Activated naive CD8-positive, alpha-beta T cell treated with anti-CD3 and anti-CD28 coated beads for 36 hours (primary cell): ENCODE measurements around the gene GLRX3. TPM values are rescaled to one million over a fixed set of nuclear protein-coding genes. Genes with fewer than 3 reads are reported as not detected.

ENCODE experiments used
- DNase-seq: peaks from one replicate; pipeline ENCODE4 v3.0.0; 2021
- H3K27ac Mint-ChIP-seq: one replicate; pipeline ENCODE4 v1.8.0; 2022; ENCODE audit warnings: mild to moderate bottlenecking, moderate library complexity, mixed read lengths
- H3K27me3 Mint-ChIP-seq: one replicate; pipeline ENCODE4 v1.8.0; 2022; ENCODE audit warnings: mild to moderate bottlenecking, mixed read lengths
- H3K36me3 Mint-ChIP-seq: one replicate; pipeline ENCODE4 v1.8.0; 2021; ENCODE audit warnings: mild to moderate bottlenecking, mixed read lengths
- H3K4me1 Mint-ChIP-seq: one replicate; pipeline ENCODE4 v1.8.0; 2021; ENCODE audit warnings: mixed read lengths
- H3K4me3 Mint-ChIP-seq: one replicate; pipeline ENCODE4 v1.8.0; 2022; ENCODE audit warnings: mild to moderate bottlenecking, moderate library complexity, mixed read lengths
- H3K9me3 Mint-ChIP-seq: one replicate; pipeline ENCODE4 v1.8.0; 2022; ENCODE audit warnings: mixed read lengths
- total RNA-seq, 2 experiments: library from RNA; stranded (reverse); gene quantifications; one replicate each; pipeline ENCODE4 v1.2.3, GENCODE V29; 2021

The GLRX3 gene
- total RNA-seq, 2 experiments from 2014 or later: 142 to 146 TPM

DNA sequence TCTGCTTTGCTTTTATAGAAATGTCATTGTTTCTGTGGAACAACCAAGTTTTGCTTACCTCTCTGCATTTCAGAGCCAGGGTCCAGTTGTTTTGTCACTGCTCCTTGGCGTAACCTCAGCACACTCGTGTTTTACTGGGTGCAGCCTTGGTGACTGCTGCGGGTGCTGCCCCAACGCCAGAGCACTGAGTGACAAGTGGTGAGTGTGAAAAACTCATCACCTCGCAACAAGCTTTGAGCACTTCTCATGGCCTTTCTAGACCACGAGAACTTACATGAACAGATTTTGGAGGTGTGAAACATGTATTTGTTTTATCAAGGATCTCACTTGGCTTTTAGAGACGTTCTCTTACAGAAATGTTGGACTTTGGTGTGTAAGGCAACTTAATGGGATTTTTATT lies 31.0 kb downstream of the GLRX3 start:
- H3K36me3 Mint-ChIP-seq: peaks cover 40% of the 10 kb centered on the region
- DNase-seq: no peak
- H3K9me3 Mint-ChIP-seq: peaks cover 2% of the 10 kb centered on the region
- H3K27ac Mint-ChIP-seq: no peak overlapping the region
- peaks cover 25% of the 10 kb centered on the region for H3K4me1 Mint-ChIP-seq
- H3K27me3 Mint-ChIP-seq: no peaks in the 10 kb centered on the region
- H3K4me3 Mint-ChIP-seq: no peak overlapping the region

DNA sequence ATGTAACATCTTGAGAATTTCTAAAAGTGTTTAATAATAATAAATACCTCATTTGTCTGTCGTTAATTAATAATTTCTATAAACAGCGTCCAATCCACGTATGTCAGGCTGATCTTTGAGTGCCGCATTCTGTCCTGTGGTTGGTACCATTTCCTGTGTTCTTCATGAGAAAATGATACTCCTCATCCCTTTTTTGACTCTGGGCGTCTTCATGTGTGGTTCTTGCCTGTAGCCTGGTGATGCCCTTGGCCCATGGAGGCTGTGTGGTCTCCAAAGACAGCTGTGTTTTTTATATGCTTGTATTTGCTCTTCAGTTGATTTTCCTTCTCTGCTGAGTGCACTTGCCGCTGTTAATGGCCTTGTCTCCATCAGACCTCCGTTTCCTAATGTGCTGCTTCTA lies 31.5 kb downstream of the GLRX3 start:
- no peak for DNase-seq
- H3K27me3 Mint-ChIP-seq: no peaks in the 10 kb centered on the region
- no peak overlapping the region for H3K4me3 Mint-ChIP-seq
- H3K9me3 Mint-ChIP-seq: peaks cover 2% of the 10 kb centered on the region
- no peak overlapping the region for H3K27ac Mint-ChIP-seq
- peaks cover 25% of the 10 kb centered on the region for H3K4me1 Mint-ChIP-seq
- H3K36me3 Mint-ChIP-seq: peaks cover 36% of the 10 kb centered on the region

- Mint-ChIP-seq H3K27ac (no peak overlapping the region), H3K9me3 (peaks cover 2% of the 10 kb centered on the region), H3K4me1 (peaks cover 36% of the 10 kb centered on the region), H3K4me3 (no peak overlapping the region), H3K36me3 (peaks cover 45% of the 10 kb centered on the region), H3K27me3 (no peaks in the 10 kb centered on the region)
- no peak for DNase-seq
Measured at GRCh38 chr10:130169136-130169859, 33.1 kb downstream of the GLRX3 start.

DNA sequence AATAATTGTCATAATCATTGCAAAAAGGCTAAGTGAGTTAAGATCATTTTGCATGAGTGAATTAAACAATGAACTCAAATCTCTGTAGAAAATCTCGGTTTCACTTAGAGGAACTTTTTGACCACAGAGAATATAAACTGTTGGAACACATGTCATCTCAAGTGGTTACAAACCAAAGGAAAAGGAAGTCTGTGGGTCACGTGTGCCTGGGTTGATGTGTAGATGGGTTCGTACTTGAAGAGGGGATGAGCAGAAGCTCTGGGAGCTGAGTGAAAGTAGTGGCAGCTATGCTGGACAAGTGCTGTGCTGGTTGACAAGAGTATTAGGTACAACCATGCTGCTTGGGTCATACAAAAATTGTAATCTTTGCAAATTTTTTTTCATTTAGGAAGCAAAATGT lies 35.0 kb downstream of the GLRX3 start:
- no peak overlapping the region for H3K4me3 Mint-ChIP-seq
- peaks cover 45% of the 10 kb centered on the region for H3K36me3 Mint-ChIP-seq
- H3K27me3 Mint-ChIP-seq: no peaks in the 10 kb centered on the region
- no peak overlapping the region for H3K27ac Mint-ChIP-seq
- H3K9me3 Mint-ChIP-seq: peaks cover 2% of the 10 kb centered on the region
- peaks cover 42% of the 10 kb centered on the region for H3K4me1 Mint-ChIP-seq
- no peak for DNase-seq

DNA sequence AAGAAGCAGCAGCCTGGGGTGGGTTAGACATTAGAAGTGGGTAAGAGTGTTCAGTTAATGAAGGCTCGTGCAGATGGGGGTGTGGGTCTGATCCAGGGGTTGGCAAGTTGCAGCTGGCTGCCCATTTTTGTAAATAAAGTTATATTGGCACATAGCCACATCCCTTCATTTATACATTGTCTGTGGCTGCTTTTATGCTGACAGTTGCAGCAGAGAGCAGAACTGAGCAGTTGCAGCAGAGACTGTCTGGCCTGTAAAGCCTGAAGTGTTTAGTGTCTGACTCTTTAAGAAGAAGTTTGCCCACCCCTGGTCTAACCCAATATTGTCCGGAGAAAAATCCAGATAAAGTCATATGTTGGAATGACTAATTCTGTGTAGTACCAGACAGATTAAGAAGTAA lies 38.1 kb downstream of the GLRX3 start:
- DNase-seq: no peak
- peaks cover 41% of the 10 kb centered on the region for H3K4me1 Mint-ChIP-seq
- no peak overlapping the region for H3K27ac Mint-ChIP-seq
- H3K4me3 Mint-ChIP-seq: no peak overlapping the region
- H3K9me3 Mint-ChIP-seq: peaks cover 2% of the 10 kb centered on the region
- H3K27me3 Mint-ChIP-seq: no peaks in the 10 kb centered on the region
- peaks cover 35% of the 10 kb centered on the region for H3K36me3 Mint-ChIP-seq

DNA sequence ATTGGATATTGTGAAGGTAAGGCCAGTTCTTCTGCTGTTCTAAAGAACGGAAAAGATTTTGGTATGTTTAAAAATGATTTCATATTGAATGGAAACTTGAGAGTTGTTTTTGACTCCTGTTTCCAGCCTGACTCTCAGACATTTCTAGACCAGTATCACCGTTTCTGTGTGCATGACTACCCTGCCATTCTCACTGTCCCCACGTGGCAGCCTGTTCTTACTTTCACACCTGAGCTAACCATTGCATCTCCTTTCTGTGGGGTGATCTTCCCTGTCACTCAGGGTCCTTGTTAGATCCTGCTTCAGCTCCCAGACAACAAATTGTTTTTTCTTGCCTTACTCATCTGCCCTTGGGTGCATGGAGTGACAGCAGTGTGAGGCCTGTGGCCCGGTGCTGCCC lies 38.9 kb downstream of the GLRX3 start:
- no peak for DNase-seq
- Mint-ChIP-seq H3K9me3 (peaks cover 2% of the 10 kb centered on the region), H3K27me3 (no peaks in the 10 kb centered on the region), H3K4me3 (no peak overlapping the region), H3K27ac (peak overlapping the region; percentile 51), H3K36me3 (peaks cover 29% of the 10 kb centered on the region), H3K4me1 (peaks cover 37% of the 10 kb centered on the region)

DNA sequence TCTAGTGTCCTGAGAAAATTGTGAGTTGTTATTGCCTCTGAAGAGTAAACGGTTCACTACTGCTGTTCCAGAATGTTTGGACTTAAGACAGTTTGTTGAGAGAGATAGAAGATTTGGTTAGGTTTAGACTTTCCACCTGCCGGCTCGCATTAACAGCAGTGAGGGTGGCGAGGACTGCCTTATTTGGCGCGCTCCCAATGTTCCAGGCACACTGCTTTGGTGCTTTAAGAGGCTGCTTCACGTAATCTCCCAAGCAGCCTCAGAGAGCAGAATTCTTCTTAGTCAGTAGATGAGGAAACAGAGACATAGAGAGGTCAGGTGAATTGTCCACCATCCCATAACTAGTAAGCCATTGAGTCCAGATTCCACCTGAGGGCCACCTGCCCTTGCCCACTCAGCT lies 41.1 kb downstream of the GLRX3 start:
- Mint-ChIP-seq H3K27ac (no peak overlapping the region), H3K9me3 (no peaks in the 10 kb centered on the region), H3K27me3 (no peaks in the 10 kb centered on the region), H3K36me3 (peaks cover 26% of the 10 kb centered on the region), H3K4me1 (peaks cover 26% of the 10 kb centered on the region), H3K4me3 (no peak overlapping the region)
- DNase-seq: no peak

GRCh38 chr10:130179640-130180039 lies 43.4 kb downstream of the GLRX3 start:
- no peak overlapping the region for H3K4me3 Mint-ChIP-seq
- no peaks in the 10 kb centered on the region for H3K9me3 Mint-ChIP-seq
- no peaks in the 10 kb centered on the region for H3K27me3 Mint-ChIP-seq
- peaks cover 10% of the 10 kb centered on the region for H3K4me1 Mint-ChIP-seq
- H3K27ac Mint-ChIP-seq: no peak overlapping the region
- DNase-seq: no peak
- peaks cover 21% of the 10 kb centered on the region for H3K36me3 Mint-ChIP-seq

DNA sequence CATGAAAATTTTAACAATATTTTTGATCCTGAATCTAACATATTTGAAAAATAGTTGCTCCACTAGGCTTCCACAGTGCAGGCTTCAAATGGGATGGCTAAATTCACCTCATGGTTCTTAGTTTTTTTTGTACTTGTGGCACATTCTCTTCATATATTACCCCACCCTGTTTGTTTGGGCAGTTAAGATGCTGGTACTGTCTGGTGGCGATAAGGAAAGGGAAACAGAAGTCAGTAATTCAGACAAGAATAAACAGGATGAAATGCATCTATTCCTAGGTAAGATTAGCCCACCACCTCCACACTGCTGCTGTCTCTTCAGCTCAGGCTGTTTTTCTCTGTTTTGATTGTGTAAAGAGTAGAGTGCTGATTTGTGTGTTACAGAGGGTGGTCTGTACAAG lies 44.2 kb downstream of the GLRX3 start:
- DNase-seq: no peak
- Mint-ChIP-seq H3K36me3 (peaks cover 21% of the 10 kb centered on the region), H3K9me3 (no peaks in the 10 kb centered on the region), H3K27ac (no peak overlapping the region), H3K4me1 (peaks cover 7% of the 10 kb centered on the region), H3K4me3 (no peak overlapping the region), H3K27me3 (no peaks in the 10 kb centered on the region)

DNA sequence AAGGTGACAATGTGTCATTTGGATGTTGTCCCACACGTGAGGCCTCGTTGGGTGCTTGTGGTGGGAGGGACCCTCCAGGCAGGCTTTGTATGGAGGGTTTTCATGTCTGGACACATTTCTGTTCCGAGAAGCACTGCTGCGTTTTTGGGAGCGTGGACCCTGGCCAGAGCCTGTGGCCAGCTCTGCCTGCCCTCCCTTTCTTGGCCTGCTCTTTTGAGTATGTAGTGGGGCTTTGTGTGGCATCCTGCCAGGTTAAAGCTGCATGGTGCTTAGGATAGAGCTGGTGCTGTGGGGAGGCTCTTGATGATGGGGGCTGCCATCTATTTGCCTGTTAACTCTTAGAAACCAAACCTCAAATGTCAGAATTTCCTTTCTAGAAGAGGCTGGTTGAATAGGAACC lies 45.7 kb downstream of the GLRX3 start:
- H3K4me1 Mint-ChIP-seq: peaks cover 11% of the 10 kb centered on the region
- no peaks in the 10 kb centered on the region for H3K9me3 Mint-ChIP-seq
- H3K4me3 Mint-ChIP-seq: no peak overlapping the region
- H3K36me3 Mint-ChIP-seq: peaks cover 18% of the 10 kb centered on the region
- no peaks in the 10 kb centered on the region for H3K27me3 Mint-ChIP-seq
- H3K27ac Mint-ChIP-seq: no peak overlapping the region
- no peak for DNase-seq

GRCh38 chr10:130185591-130185990 lies 49.4 kb downstream of the GLRX3 start:
- Mint-ChIP-seq H3K27me3 (no peaks in the 10 kb centered on the region), H3K4me1 (peaks cover 6% of the 10 kb centered on the region), H3K36me3 (peaks cover 14% of the 10 kb centered on the region), H3K9me3 (no peaks in the 10 kb centered on the region), H3K4me3 (no peak overlapping the region), H3K27ac (no peak overlapping the region)
- no peak for DNase-seq

GRCh38 chr10:130188195-130189175 lies 52.3 kb downstream of the GLRX3 start:
- peaks cover 16% of the 10 kb centered on the region for H3K27me3 Mint-ChIP-seq
- no peak overlapping the region for H3K4me3 Mint-ChIP-seq
- peaks cover 12% of the 10 kb centered on the region for H3K36me3 Mint-ChIP-seq
- H3K27ac Mint-ChIP-seq: no peak overlapping the region
- H3K9me3 Mint-ChIP-seq: no peaks in the 10 kb centered on the region
- no peak for DNase-seq
- H3K4me1 Mint-ChIP-seq: peaks cover 6% of the 10 kb centered on the region

GRCh38 chr10:130189608-130190054 lies 53.4 kb downstream of the GLRX3 start:
- Mint-ChIP-seq H3K4me1 (peaks cover 6% of the 10 kb centered on the region), H3K36me3 (peaks cover 8% of the 10 kb centered on the region), H3K9me3 (no peaks in the 10 kb centered on the region), H3K27ac (no peak overlapping the region), H3K27me3 (peaks cover 16% of the 10 kb centered on the region), H3K4me3 (no peak overlapping the region)
- DNase-seq: no peak

GRCh38 chr10:130190055-130190736 lies 54.0 kb downstream of the GLRX3 start:
- peaks cover 16% of the 10 kb centered on the region for H3K27me3 Mint-ChIP-seq
- H3K9me3 Mint-ChIP-seq: no peaks in the 10 kb centered on the region
- DNase-seq: peak; percentile 87
- no peak overlapping the region for H3K4me3 Mint-ChIP-seq
- peaks cover 7% of the 10 kb centered on the region for H3K36me3 Mint-ChIP-seq
- peaks cover 6% of the 10 kb centered on the region for H3K4me1 Mint-ChIP-seq
- no peak overlapping the region for H3K27ac Mint-ChIP-seq

- Mint-ChIP-seq H3K9me3 (no peaks in the 10 kb centered on the region), H3K4me1 (peaks cover 2% of the 10 kb centered on the region), H3K4me3 (no peak overlapping the region), H3K36me3 (peaks cover 4% of the 10 kb centered on the region), H3K27me3 (peaks cover 16% of the 10 kb centered on the region), H3K27ac (no peak overlapping the region)
- no peak for DNase-seq
Measured at GRCh38 chr10:130190737-130191115, 54.5 kb downstream of the GLRX3 start.
